Measurements from ENCODE around the gene PTCHD4. TPM values are rescaled to one million over a fixed set of nuclear protein-coding genes. Genes with fewer than 3 reads are reported as not detected.
A peak's percentile ranks its signal among the peaks of the same experiment; 100 is the strongest.

Gene PTCHD4
- total RNA-seq, 1 donor: under 0.01 TPM

DNA sequence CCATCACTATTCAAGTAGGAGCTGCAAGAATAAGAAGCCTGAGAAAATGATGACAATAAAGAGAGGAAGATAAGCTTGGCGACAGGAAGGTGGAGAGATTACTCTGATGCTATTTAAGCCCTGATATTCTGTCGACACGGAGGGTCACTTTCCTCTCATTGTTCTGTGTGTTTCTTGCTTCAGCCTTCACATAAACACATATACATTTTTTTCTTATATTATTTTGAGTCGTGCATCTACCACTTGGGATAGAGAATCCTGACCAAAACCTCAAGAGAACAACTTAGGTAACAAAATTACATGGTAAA is 10.5 kb downstream of the PTCHD4 start:
- no peak for DNase-seq (ENCODE audit: low read depth in 2 of 3, low spot score in 2 of 3)

DNA sequence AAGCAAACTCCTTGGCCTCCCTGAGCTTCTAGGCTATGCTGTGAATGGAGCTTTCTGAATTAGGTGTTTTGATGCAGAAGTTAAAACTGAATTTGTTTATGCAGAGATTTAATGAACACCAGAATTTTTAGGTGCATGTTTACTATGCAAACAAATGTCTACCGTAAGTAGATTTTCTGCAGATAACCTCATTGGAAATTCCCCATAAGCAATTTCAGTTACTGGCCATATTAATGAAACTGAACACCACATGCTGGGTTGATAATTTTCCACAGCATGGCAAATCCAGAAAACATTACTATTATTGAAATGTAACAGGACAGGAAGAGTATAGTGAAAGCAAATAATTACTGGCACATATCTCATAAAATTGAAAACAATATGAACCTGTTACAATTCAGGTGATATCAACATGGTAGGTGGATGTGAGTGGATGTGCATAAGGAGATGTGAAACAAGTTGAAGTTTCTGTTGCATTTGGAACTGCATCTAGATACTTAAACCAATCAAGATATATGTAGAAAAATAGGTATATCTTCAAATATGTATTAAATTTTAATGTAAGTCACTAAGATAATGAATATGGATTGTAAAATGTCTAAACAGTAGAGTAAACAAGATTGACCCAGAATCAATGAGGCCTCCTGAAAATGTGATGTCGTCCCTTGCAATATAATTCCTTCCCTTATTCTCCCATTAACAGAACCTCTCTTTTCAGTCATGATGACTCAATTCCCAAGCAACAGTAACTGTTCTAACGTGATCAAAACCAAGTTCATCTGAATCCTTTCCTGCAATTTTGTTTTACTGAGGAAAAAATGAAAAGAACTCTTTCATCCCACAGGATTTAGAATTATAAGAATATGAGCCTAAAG is 11.0 kb downstream of the PTCHD4 start:
- DNase-seq (ENCODE audit: low read depth in 2 of 3, low spot score in 2 of 3): no peak

DNA sequence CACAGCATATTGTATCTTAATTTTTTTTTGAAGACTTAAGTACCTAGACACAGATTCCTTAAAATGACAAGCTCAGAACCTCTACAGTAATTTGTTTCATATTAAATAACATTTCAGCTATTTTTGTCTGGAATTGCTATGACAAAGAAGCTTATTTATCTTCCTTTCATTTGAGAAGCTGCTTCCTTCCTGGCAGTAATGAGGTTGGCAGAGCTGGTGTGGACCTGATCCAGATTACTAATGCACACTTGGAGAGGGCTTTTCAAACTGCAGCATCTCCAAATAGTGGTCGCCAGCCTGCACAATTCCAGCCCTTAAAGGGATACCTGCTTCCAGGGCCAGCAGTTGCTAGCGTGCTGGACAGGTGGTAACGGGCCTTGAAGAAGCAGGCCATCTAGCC is 12.1 kb downstream of the PTCHD4 start:
- no peak for DNase-seq (ENCODE audit: low read depth in 2 of 3, low spot score in 2 of 3)

DNA sequence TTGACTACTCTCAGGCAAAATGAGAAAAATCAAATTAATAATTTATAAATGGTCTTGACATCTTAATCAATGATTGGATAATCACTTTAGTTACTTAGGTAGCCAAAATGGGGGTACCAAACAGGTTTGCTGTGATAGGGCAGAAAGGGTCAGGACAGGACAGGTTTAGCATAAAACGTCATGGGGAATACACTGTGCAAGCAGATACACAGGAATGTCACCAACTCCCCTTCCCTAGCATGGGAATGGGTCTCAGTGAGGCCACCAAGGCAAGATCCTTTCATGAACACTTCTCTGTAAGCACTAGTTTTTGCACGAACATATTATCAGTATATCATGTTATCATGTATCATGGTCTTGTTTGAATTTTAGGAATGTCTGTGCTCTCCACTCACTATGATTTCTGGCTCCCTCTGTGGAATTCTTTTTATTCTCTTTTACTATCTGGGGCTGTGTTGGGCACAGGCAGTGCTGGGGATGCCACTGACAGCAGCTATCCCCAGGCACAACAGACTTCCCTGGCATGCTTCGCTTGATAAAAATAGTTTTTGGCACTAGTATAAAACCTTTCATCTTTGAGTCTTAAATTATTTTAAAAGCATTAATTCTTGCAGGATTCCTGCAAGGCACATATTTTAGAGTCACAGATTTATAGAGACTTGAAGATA is 18.3 kb downstream of the PTCHD4 start:
- DNase-seq (ENCODE audit: low read depth in 2 of 3, low spot score in 2 of 3): no peak

DNA sequence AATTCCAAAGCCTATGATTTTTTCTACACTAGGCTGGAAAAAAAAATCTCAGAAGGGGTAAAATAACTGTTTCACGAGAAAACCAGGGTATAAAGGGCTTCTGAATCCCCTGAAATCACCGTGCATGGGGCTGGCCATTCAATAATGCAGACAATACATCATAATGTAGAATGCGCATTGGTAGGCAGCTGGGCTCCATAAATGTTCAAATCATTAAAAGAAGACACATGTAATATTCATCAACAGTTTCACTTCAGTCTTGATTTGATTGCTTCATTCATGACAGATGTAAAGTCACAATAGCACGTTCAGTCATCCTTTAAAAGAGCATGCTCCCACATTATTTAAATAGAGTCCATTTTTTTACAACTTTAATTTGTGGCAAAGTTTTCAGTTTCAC is 20.5 kb downstream of the PTCHD4 start:
- DNase-seq (ENCODE audit: low read depth in 2 of 3, low spot score in 2 of 3): no peak

DNA sequence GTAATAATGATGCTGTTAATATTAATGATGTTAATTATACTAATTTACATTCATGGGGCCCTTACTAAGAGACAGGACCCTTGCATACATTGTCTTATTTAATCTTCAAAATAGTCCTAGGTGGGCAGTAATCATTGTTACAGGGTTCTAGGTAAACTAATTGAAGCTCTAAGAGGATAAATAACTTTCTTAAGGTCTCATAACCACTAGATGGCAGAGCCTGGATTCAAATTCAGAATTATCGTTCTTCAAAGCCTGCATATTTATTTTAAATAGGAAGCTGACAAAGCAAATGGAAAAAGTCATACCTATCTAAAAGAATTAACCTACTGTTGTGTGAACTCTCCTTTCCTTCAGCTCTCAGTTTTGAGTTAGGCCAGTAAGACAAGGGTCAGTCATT is 23.5 kb downstream of the PTCHD4 start:
- DNase-seq (ENCODE audit: low read depth in 2 of 3, low spot score in 2 of 3): peak in 2 of 3 donors; percentile 4 to 14

DNA sequence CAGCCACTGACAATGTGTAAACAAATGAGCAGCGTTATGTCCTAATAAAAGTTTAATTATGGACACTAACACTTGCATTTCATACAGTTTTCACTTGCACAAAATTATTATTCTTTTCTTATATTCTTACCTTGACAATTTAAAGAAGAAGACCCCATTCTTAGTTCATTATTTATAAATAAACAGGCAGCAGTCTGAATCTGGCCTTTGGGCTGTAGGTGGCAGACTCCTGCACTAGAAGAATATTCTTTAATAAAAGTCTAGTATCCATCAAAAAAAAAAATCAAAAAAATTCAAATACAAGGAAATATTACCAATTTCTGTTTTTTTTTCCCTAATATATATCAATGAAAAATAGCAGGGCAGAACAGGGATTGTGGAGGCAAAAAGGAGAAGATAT is 24.8 kb downstream of the PTCHD4 start:
- DNase-seq (ENCODE audit: low read depth in 2 of 3, low spot score in 2 of 3): no peak

DNA sequence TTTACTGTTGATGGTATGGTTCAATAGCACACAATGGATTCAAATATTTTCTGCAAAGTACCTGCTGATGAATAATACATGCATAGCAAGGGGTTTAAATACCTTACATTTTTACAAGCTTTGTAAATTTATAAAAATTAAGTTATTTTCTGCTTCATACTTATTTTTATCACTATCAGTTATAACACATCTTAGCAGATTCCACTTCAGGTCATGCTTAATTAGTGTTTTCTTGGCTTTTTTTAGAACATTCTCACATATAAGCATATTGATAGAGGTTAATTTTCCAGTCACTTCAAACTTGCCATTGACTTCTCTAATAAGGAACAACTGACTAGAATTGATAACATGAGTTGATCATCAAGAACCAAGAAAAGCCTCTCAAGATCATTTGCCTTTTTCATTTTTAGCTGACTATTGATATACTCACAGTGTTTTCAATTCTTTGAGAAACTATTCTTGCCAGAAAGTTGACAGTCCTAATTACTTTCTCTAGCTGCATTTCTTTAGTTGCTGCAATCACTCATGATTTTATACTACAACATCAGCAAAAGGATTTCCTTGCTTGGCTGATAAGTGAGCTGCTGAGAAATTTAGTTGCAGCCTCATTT is 25.8 kb downstream of the PTCHD4 start:
- no peak for DNase-seq (ENCODE audit: low read depth in 2 of 3, low spot score in 2 of 3)

DNA sequence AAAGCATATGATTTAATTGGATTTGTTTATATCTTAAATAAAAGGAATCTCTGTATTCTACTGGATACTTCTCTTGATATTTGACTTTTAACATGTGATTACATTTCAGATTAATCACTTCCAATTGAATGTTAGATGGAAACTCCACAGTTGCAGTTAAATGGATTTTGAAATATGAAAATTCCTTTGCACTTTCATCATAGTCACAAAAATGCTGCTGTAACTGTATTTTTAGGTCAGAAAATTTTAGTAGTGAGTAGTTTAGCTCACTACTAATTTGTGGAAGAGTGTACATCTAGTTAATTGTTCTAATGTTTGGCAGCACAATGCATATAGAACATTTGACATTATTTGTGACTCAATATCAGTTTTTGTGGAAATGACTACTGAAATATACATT is 26.8 kb downstream of the PTCHD4 start:
- DNase-seq (ENCODE audit: low read depth in 2 of 3, low spot score in 2 of 3): no peak

DNA sequence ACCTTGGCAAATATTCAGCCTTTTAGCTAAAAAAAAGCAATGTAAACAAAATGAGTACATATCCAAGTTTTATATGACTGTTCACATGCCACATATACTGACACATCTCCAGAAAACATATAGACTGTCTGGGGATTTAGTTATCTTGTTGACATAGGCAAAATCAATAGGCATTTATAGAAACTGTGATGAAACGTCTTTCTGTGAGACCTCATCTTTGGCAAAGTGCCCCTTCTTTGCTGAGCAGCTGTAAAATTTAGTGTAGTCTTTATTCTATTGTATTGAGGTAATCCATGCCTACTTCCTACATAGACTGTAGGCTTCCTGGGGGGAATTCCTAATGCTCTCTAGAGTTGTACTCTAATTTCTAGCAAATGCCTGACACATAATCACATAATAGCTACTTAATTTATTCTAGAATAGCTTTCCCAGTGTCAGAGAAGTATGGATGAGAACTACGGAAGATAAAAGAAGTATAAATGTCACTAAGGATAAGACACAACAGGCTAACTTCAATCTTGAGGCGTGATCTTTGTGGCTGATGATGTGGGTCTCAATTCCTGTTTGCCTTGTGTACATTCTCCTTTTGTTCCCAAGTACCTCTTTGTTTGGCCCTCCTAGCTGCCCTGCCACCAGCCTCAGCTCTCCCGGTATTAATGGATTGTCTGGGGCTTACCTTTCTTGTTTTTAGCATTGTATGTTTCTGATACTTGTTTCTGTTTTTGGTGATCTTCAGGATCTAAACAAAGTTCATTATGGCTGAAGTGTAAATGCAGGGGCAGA is 30.6 kb downstream of the PTCHD4 start:
- DNase-seq (ENCODE audit: low read depth in 2 of 3, low spot score in 2 of 3): no peak

DNA sequence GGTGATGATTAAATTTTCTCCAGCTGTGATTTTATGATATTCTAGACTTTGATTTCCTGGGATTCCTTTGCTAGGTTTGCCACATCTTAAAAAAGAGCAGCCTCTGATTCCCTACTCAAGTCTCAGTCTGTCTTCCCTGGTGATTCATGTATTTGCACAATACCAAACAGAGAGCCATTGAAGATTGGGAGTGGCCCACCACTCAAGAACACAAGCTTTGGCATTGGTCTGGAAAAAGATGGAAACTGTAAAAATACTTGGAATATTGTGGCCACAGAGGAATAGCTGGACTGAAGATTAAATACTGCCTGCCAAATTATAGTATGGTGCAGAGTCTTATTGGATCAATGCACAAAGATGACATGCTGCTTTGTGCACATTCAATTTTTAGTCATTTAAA is 32.9 kb downstream of the PTCHD4 start:
- no peak for DNase-seq (ENCODE audit: low read depth in 2 of 3, low spot score in 2 of 3)

DNA sequence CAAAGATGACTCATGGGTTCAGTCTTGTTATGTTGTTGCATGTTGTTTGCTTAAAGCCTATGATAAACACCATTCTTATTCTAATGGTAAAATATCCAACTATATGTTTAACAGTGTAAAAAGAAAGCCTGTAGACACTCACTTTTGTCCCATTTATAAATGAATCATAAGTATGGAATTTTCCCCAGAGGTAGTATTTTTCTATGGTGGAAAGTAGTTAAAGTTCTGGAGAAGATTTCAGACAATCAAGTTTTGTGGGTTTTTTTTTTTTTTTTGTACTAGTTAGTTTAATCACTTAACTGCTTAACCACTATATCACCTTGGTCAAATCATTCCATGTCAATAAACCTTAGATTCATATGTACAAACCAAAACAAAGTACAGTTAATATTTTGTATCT is 35.8 kb downstream of the PTCHD4 start:
- DNase-seq (ENCODE audit: low read depth in 2 of 3, low spot score in 2 of 3): no peak

DNA sequence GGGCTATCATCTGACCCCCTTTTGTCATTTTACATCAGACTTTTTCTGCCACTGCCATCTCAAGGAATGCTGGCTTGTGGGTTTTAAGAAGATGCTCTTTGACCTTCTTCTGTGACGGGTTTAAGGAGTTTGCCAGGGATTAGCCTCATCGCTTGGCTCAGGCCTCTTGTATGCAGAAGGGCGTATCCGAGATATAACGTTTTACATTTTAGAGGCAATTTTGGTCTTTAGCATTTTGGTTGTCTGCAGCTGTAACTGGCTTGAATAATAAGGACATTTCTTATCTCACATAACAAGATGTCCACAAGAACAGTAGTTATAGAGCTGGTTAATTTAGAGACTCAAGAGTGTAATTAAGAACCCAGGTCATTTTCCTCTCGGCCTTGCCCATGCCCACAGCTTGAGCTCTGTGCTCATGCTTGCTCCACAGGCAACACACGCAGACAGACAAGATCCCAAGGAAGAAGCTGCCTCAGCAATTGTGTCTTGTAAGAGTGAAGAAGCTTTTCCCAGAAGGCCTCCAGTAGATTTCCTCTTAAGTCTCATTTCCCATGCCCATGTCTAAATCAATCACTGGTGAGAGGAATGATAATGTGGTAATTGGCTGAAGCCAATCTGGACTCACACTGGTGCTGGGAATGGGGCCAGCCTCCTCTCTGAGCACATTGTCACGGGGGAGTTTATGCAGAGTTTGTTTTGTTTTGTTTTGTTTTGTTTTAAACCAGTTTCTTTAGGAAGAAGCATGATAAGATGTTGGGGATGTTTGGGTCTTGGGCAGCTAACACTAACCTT is 36.8 kb downstream of the PTCHD4 start:
- no peak for DNase-seq (ENCODE audit: low read depth in 2 of 3, low spot score in 2 of 3)

DNA sequence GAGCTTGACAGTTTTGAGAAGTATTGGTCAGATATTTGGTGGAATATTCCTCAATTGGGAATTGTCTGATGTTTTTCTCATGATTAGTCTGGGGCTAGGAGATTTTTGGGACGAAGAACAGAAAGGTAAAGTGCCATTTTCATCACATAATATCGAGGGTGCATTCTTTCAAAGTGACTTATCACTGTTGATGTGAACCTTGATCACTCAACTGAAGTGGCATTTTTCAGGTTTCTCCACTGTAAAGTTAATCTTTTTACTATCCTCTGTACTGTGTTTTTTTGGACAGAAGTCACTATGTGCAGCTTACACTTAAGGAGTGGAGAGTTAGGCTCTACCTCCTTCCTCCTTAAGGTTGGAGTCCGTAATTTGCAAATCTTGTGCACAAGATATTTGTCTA is 39.2 kb downstream of the PTCHD4 start:
- DNase-seq (ENCODE audit: low read depth in 2 of 3, low spot score in 2 of 3): no peak

DNA sequence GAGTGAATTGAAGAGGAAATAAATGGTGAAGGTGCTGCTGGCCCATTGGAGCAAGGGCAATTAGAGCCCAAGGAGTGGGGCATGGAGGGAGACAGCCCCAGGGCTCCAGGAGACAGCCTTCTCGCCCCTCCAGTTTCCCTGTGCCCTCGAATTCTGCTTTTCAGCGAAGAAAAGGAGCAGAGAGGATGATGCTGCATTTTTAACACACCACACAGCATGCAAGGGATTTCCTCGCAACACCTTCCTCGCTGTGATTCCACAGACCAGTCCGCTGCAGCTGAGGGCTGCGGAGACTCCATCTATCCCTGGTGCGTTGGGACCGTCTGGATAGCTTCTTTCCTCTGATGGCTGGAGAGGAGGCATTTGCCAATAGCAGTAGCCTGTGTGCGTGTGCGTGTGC is 41.7 kb downstream of the PTCHD4 start:
- DNase-seq (ENCODE audit: low read depth in 2 of 3, low spot score in 2 of 3): peak in 1 of 3 donors; percentile 8

DNA sequence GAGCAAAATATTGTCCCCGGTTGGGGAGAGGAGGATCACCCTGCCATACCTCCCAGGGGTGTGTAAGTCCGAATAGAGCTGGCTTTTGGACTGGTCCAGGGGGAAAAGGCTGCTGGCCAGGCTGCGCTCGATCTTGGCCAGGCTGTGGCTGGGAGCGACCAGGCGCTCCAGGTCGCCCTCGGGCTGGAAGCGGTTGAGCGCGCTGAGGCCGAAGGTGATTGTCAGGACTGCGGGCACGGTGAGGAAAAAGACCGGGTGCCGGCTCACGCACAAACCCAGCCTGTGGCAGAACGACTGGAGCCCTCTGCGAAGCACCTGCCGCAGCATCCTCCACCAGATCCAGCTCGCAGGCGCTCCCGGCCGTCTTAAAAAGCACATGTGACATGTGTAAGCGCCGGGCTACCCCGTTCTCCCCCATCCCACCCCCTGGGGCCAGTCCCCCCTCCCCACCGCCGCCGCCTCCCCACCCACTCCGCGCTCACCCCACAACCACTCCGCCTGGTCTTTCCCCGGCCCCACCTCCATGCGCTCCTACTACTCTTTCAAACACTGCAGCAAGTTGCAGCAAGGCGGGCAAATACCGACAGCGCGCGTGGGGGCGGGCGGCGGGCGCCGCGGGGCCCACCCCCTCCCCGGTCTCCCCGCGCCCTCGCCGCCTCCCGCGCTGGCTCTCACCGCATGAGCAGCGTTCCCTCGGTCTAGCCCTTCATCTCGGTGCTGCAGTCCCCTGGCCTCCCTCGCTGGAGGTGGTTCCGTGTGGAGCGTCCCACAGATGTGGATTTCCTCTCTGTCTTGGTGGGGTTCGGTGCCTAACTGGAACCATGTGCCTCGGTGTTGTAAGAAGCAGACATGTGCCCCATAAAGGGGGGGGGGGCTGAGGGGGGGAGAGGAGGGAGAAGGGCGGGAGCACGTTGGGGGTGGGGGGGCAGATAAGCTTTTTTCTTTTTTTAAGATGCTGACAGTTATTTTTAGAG is 42.4 kb downstream of the PTCHD4 start:
- DNase-seq (ENCODE audit: low read depth in 2 of 3, low spot score in 2 of 3): peak in 2 of 3 donors; percentile 2 to 18

DNA sequence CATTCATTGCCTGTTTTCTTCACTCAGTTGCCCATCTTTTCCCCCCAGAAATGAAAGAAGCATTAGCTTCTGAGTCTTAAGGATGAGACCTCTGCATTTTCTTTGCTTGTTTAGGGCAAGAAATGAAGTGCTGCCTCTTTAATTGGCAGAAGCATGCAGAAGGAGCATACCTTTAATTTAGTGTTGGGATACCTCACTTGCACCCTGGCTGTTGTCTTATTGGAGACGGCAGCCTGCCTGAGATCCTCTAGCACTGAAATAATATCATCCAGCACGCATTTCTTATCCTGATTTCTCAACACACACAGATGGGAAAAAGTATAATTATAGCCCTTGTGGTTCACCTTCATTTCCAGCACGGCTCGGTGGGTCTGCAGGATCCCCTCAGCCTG is 43.1 kb downstream of the PTCHD4 start:
- no peak for DNase-seq (ENCODE audit: low read depth in 2 of 3, low spot score in 2 of 3)

DNA sequence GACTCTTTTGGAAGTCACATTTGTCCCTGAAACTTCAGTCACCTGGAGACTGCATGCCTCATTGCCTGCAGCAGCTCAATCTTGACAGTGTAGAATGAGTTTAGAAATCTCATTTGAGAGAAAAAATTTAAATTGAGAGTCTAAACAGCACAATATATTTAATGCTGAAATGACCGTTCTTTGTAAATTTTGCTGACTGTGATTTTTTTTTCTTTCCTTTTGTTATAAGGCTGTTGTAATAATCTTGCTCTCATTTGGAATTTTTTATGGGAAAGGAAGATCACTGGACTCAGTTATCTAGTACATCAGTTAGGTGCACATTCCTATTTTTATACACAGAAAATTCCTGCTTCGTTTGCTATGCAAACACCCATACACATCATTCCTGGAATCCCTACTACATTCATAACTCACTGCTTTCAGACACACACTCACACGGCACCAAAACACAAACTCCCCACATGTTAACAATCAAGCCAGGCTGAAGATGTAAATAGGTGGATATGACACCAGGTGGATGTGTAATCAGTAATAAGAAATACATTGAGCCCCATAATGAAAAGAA is 43.8 kb downstream of the PTCHD4 start:
- no peak for DNase-seq (ENCODE audit: low read depth in 2 of 3, low spot score in 2 of 3)
